IMR-90 (cell line): ENCODE data around the gene CCDC198. TPM values are rescaled to one million over a fixed set of nuclear protein-coding genes. Genes with fewer than 3 reads are reported as not detected.

Source experiments
- ATAC-seq: fragments of 200-7000 bp; cut with Tn5 transposase; 2 replicates; pipeline ENCODE4 v1.9.1; 2020; ENCODE audit warnings: low read depth, mild to moderate bottlenecking, moderate library complexity
- BruUV-seq: library from RNA; stranded (reverse); fragments of 400-500 nt; replicated peaks from 2 replicates; lab custom pipeline; 2021; lab: Mats Ljungman, UMichigan
- CTCF ChIA-PET: fragments of 300-600 bp; formaldehyde crosslinking; extraction: SDS; loops from one replicate; lab custom pipeline; 2021; ENCODE audit warnings: antibody characterized with exemption; lab: Yijun Ruan, JAX
- POLR2A ChIA-PET: fragments of 300-600 bp; sonication (Branson Sonifier 250); formaldehyde crosslinking; loops from one replicate; lab custom pipeline; 2022; ENCODE audit warnings: antibody characterized with exemption; ENCODE audit not compliant: unreplicated experiment; lab: Charles Lee
- DNase-seq: peaks from one replicate; pipeline ENCODE4 v3.0.0; 2013
- H2AFZ ChIP-seq: replicated peaks from 2 replicates; pipeline ENCODE3; 2013; ENCODE audit warnings: low read length, mild to moderate bottlenecking; ENCODE audit not compliant: poor library complexity
- H2AK5ac ChIP-seq: 2 replicates; pipeline ENCODE4 v1.6.1; 2013; ENCODE audit warnings: low read depth, low read length, inconsistent platforms
- H2AK9ac ChIP-seq: replicated peaks from 2 replicates; pipeline ENCODE3; 2013; ENCODE audit warnings: mild to moderate bottlenecking, low read depth, low read length, moderate library complexity; ENCODE audit not compliant: poor library complexity
- H2BK120ac ChIP-seq: 2 replicates; pipeline ENCODE4 v1.6.1; 2013; ENCODE audit warnings: low read depth, low read length, inconsistent platforms
- H2BK15ac ChIP-seq: 3 replicates; pipeline ENCODE4 v1.6.1; 2013; ENCODE audit warnings: low read depth, low read length, inconsistent platforms
- H2BK20ac ChIP-seq: 2 replicates; pipeline ENCODE4 v1.6.1; 2013; ENCODE audit warnings: low read depth, mild to moderate bottlenecking, inconsistent platforms, low read length, moderate library complexity
- H2BK5ac ChIP-seq: 2 replicates; pipeline ENCODE4 v1.6.1; 2013; ENCODE audit warnings: mild to moderate bottlenecking, low read depth, low read length, inconsistent platforms; ENCODE audit not compliant: poor library complexity, severe bottlenecking
- H3K14ac ChIP-seq: replicated peaks from 2 replicates; pipeline ENCODE4 v1.6.1; 2013; ENCODE audit warnings: low read depth, low read length, inconsistent platforms
- H3K18ac ChIP-seq: 2 replicates; pipeline ENCODE4 v1.6.1; 2013; ENCODE audit warnings: low read depth, low read length, control low read depth
- H3K23ac ChIP-seq: 2 replicates; pipeline ENCODE4 v1.6.1; 2013; ENCODE audit warnings: low read depth, low read length, inconsistent platforms
- H3K27ac ChIP-seq: 2 replicates; pipeline ENCODE4 v1.5.1; 2013; ENCODE audit warnings: mild to moderate bottlenecking, control low read depth, low read length; ENCODE audit not compliant: insufficient read depth
- H3K27me3 ChIP-seq: 2 replicates; pipeline ENCODE4 v1.6.1; 2013; ENCODE audit warnings: low read length; ENCODE audit not compliant: control insufficient read depth, insufficient read depth
- H3K36me3 ChIP-seq: 2 replicates; pipeline ENCODE4 v1.6.1; 2013; ENCODE audit warnings: low read length, mixed read lengths; ENCODE audit not compliant: control insufficient read depth, insufficient read depth
- H3K4ac ChIP-seq: 2 replicates; pipeline ENCODE4 v1.6.1; 2013; ENCODE audit warnings: low read depth, low read length, inconsistent platforms
- H3K4me1 ChIP-seq: 2 replicates; pipeline ENCODE4 v1.6.1; 2013; ENCODE audit warnings: low read length, mixed read lengths; ENCODE audit not compliant: control insufficient read depth, insufficient read depth
- H3K4me2 ChIP-seq: 2 replicates; pipeline ENCODE4 v1.6.1; 2013; ENCODE audit warnings: low read depth, mild to moderate bottlenecking, control low read depth, low read length, moderate library complexity
- H3K4me3 ChIP-seq: 2 replicates; pipeline ENCODE4 v1.5.1; 2013; ENCODE audit warnings: low read depth, mild to moderate bottlenecking, control low read depth, low read length, moderate library complexity; ENCODE audit not compliant: insufficient read depth
- H3K56ac ChIP-seq: 2 replicates; pipeline ENCODE4 v1.6.1; 2013; ENCODE audit warnings: low read length, inconsistent platforms; ENCODE audit not compliant: insufficient read depth; ENCODE audit errors: extremely low read depth
- H3K79me1 ChIP-seq, 2 experiments: 2 replicates each; pipeline ENCODE4 v1.6.1; 2013; ENCODE audit warnings: low read length in 2 of 2, inconsistent platforms in 1 of 2, low read depth in 1 of 2
- H3K9ac ChIP-seq: 2 replicates; pipeline ENCODE4 v1.6.1; 2013; ENCODE audit warnings: low read depth, low read length, control low read depth
- H3K9me1 ChIP-seq: 2 replicates; pipeline ENCODE4 v1.6.1; 2013; ENCODE audit warnings: low read length, inconsistent platforms; ENCODE audit not compliant: insufficient read depth
- H3K9me3 ChIP-seq: 2 replicates; pipeline ENCODE4 v1.6.1; 2013; ENCODE audit warnings: low read length; ENCODE audit not compliant: control insufficient read depth, insufficient read depth
- H4K20me1 ChIP-seq: 2 replicates; pipeline ENCODE4 v1.6.1; 2013; ENCODE audit warnings: low read length, inconsistent platforms; ENCODE audit not compliant: insufficient read depth
- H4K5ac ChIP-seq: 2 replicates; pipeline ENCODE4 v1.6.1; 2013; ENCODE audit warnings: mild to moderate bottlenecking, low read depth, low read length, control low read depth
- H4K8ac ChIP-seq, 2 experiments: 2 replicates each; pipeline ENCODE4 v1.6.1; 2013; ENCODE audit warnings: low read depth in 2 of 2, low read length in 2 of 2, control low read depth in 1 of 2, inconsistent platforms in 1 of 2
- H4K91ac ChIP-seq: 2 replicates; pipeline ENCODE4 v1.6.1; 2013; ENCODE audit warnings: low read depth, low read length, inconsistent platforms; ENCODE audit not compliant: insufficient read depth
- BHLHE40 ChIP-seq: fragments of 150-350 bp; IDR thresholded peaks from 2 replicates; pipeline ENCODE4 v1.6.1; 2016; ENCODE audit warnings: mild to moderate bottlenecking, low read depth, low read length
- FOS ChIP-seq: fragments of 150-350 bp; IDR thresholded peaks from 2 replicates; pipeline ENCODE4 v1.6.1; 2016; ENCODE audit warnings: low read depth, low read length
- MAZ ChIP-seq: IDR thresholded peaks from 2 replicates; pipeline ENCODE4 v1.6.1; 2012; ENCODE audit warnings: low read depth, mild to moderate bottlenecking, low read length, improper control_type of control experiment, moderate library complexity, borderline replicate concordance
- MXI1 ChIP-seq: IDR thresholded peaks from 2 replicates; pipeline ENCODE4 v1.6.1; 2012; ENCODE audit warnings: low read depth, mild to moderate bottlenecking, low read length, moderate library complexity, borderline replicate concordance
- NFE2L2 ChIP-seq: fragments of 150-350 bp; IDR thresholded peaks from 2 replicates; pipeline ENCODE4 v1.6.1; 2016; ENCODE audit warnings: low read depth, mild to moderate bottlenecking, low read length
- RAD21 ChIP-seq: IDR thresholded peaks from 2 replicates; pipeline ENCODE4 v1.6.1; 2012; ENCODE audit warnings: low read length, improper control_type of control experiment
- RCOR1 ChIP-seq: IDR thresholded peaks from 2 replicates; pipeline ENCODE4 v1.6.1; 2012; ENCODE audit warnings: mild to moderate bottlenecking, low read length, improper control_type of control experiment; ENCODE audit not compliant: insufficient replicate concordance
- WGBS, 2 experiments: methylation state at CpG; one replicate each; pipeline versions ENCODE4 v1.1.5 to v1.1.7; 2013; ENCODE audit warnings: missing lambda C conversion rate in 2 of 2; ENCODE audit not compliant: insufficient read length in 1 of 2; ENCODE audit errors: extremely low coverage in 2 of 2; 5-methylcytosine and 5-hydroxymethylcytosine counted together
- dilution Hi-C: fragments of 300-500 bp; cut with HindIII; formaldehyde crosslinking; loops from one replicate; pipeline ENCODE4 v1.14.3; 2018; ENCODE audit warnings: low sequenced_read_pairs; ENCODE audit not compliant: unreplicated experiment
- in situ Hi-C: fragments of 300-500 bp; cut with MboI; formaldehyde crosslinking; loops from 3 replicates; pipeline ENCODE4 v1.14.3; 2019; ENCODE audit warnings: low sequenced_read_pairs, inconsistent platforms, mixed read lengths
- intact Hi-C: fragments of 100-400 bp; cut with micrococcal nuclease; formaldehyde crosslinking; loops from 2 replicates; pipeline ENCODE4 v1.10.0; 2022
- polyA plus RNA-seq, 3 experiments: library from polyadenylated mRNA; depleted of rRNA; stranded (reverse); fragments of >200 nt; gene quantifications; 2 replicates each; pipeline ENCODE4 v1.2.3, GENCODE V29; 2012; ENCODE audit warnings: low replicate concordance in 1 of 3
- total RNA-seq: library from RNA; depleted of rRNA; stranded (reverse); fragments of >200 nt; gene quantifications from 2 replicates; pipeline ENCODE4 v1.2.3, GENCODE V29; 2012
- TF ChIP-seq, protein P1 (sequence below): fragments of 150-350 bp; IDR thresholded peaks from 2 replicates; pipeline ENCODE4 v1.6.1; 2016; ENCODE audit warnings: low read depth, mild to moderate bottlenecking, low read length, moderate library complexity, borderline replicate concordance
- TF ChIP-seq, protein P2 (sequence below): fragments of 150-350 bp; IDR thresholded peaks from 2 replicates; pipeline ENCODE4 v1.6.1; 2017; ENCODE audit warnings: mild to moderate bottlenecking, antibody characterized with exemption, low read length, low read depth

CCDC198 gene
- total and polyA plus RNA-seq, 2 of the 4 experiments (the other 2 are of a cell fraction): not detected

DNA sequence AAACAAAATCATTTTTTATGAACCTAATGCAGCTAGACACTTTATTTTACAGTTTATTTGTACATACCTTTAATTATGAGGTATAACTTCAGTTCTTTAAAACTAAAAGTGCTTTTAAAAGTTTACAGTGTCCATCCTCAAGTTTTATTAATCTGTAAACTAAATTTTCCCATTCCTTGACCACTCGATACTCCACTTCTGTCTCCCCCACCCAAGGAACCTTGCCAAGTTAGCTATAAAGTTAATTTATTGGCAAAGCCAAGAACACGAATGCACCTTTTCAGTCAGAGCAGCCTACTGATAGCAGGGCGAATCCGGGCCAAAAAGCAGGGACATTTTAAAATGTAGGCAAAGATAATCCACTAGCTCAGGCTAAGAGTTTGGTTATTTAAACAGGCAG is 73.6 kb downstream of the CCDC198 start:
- H4K20me1 ChIP-seq: no peaks in the 10 kb centered on the region
- no TSS peak for BruUV-seq
- POLR2A ChIA-PET: no interaction called here

More for the DNA sequence above, 73.6 kb downstream of the CCDC198 start:
- no peaks in the 10 kb centered on the region for H3K27me3 ChIP-seq
- H3K9ac ChIP-seq: no peak overlapping the region
- no peak overlapping the region for H3K27ac ChIP-seq
- H3K18ac ChIP-seq: no peak overlapping the region
- no peak overlapping the region for H4K8ac ChIP-seq
- no peak overlapping the region for H2AK9ac ChIP-seq
- H3K36me3 ChIP-seq: no peaks in the 10 kb centered on the region
- H3K79me1 ChIP-seq: no peaks in the 10 kb centered on the region
- H2BK120ac ChIP-seq: no peak overlapping the region
- H3K14ac ChIP-seq: no peak overlapping the region
- H3K56ac ChIP-seq: no peak overlapping the region
- H3K4me2 ChIP-seq: no peak overlapping the region
- no CpG with 5 or more reads among the region's 4 CpGs for WGBS, 2 experiments
- in situ Hi-C loops (no loop called here), dilution Hi-C loops (no loop called here), intact Hi-C loops (no loop called here)
- no peak for DNase-seq
- H4K91ac ChIP-seq: no peak overlapping the region
- H3K4ac ChIP-seq: no peak overlapping the region
- no peaks in the 10 kb centered on the region for H3K9me1 ChIP-seq
- ATAC-seq: no peak
- H2BK20ac ChIP-seq: no peak overlapping the region
- H4K5ac ChIP-seq: no peak overlapping the region
- no peak overlapping the region for H2BK15ac ChIP-seq
- no peak for TF ChIP-seq RAD21
- TF ChIP-seq MXI1: no peak
- TF ChIP-seq, protein P1, sequence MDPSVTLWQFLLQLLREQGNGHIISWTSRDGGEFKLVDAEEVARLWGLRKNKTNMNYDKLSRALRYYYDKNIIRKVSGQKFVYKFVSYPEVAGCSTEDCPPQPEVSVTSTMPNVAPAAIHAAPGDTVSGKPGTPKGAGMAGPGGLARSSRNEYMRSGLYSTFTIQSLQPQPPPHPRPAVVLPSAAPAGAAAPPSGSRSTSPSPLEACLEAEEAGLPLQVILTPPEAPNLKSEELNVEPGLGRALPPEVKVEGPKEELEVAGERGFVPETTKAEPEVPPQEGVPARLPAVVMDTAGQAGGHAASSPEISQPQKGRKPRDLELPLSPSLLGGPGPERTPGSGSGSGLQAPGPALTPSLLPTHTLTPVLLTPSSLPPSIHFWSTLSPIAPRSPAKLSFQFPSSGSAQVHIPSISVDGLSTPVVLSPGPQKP: no peak
- no peak for TF ChIP-seq RCOR1
- TF ChIP-seq NFE2L2: no peak
- no peak for TF ChIP-seq FOS
- TF ChIP-seq, protein P2, sequence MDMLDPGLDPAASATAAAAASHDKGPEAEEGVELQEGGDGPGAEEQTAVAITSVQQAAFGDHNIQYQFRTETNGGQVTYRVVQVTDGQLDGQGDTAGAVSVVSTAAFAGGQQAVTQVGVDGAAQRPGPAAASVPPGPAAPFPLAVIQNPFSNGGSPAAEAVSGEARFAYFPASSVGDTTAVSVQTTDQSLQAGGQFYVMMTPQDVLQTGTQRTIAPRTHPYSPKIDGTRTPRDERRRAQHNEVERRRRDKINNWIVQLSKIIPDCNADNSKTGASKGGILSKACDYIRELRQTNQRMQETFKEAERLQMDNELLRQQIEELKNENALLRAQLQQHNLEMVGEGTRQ: no peak
- TF ChIP-seq BHLHE40: no peak
- no peak for TF ChIP-seq MAZ
- no peak overlapping the region for H2AFZ ChIP-seq
- CTCF ChIA-PET: no interaction called here
- no peaks in the 10 kb centered on the region for H3K4me1 ChIP-seq
- H3K4me3 ChIP-seq: no peak overlapping the region
- H3K23ac ChIP-seq: no peak overlapping the region
- H2BK5ac ChIP-seq: no peak overlapping the region
- H2AK5ac ChIP-seq: no peak overlapping the region
- no peaks in the 10 kb centered on the region for H3K9me3 ChIP-seq
